ENCODE data around the gene CISD3. TPM values are rescaled to one million over a fixed set of nuclear protein-coding genes. Genes with fewer than 3 reads are reported as not detected.
"Not testable (repeated sequence)": the region's sequence is repeated elsewhere in the genome, so short reads cannot be mapped to it uniquely, and the experiment has no call there.

Gene CISD3
- polyA plus RNA-seq, 4 donors = 11.5 to 17.2 (median 13.0) TPM

DNA sequence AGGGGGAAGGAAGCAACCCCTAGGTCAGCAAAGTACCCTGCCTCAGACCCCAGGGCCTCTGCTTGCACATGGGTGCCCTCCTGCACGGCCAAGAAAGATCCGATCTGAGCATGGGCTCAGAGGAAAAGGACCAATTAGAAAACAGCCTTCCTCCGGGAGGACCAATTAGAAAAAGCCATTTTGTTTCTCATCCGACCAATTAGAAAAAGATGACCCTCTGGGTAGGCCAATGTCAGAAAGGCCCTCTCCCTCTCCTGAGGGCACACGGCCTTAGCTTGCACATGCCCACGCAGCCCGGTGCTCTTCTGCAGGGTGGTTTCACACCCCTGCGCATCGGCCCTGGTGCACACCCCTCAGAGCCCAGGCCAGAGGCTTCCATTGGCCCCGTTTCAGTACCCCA, 5.1 kb upstream of the CISD3 start:
- no peak for DNase-seq (ENCODE audit: low read depth in 4 of 4, low spot score in 3 of 4)

DNA sequence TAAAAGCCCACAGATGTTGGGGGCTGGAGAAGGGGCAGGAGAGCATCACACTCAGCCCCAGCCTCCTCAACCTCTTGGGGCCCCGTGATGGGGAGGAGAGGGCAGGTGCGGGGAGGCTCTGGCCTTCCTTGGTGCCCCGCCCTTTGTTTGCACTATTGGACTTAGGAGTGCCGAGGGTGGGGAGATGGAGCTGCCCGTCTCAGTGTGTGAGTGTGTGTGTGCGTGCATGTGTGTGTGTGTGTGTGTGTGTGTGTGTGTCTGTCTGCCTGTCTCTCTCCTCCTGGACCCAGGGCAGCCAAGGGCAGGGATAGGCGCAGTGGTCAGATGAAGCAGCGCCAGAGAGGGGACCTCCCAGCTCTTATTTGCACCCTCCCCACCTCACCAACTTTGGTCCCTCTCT, 4.0 kb upstream of the CISD3 start:
- not testable (repeated sequence) for DNase-seq (ENCODE audit: low read depth in 4 of 4, low spot score in 3 of 4)

DNA sequence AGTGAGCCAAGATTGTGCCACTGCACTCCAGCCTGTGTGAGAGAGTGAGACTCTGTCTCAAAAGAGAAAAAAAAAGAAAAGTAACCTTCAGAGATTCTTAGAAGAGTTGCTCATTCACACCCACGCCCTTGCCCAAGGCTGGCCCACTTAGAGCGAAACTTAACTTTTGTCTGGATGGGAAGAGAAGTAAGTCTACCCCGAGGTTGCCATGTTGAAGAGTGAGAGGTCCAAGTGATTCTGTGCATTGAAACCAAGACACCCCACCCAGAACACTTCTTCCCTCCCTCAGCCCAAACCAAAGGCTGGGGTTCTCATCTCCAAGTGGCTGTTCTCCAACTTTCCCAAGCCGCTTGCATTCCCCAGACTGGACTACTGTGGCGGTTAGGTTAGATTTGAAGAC, 2.4 kb upstream of the CISD3 start:
- no peak for DNase-seq (ENCODE audit: low read depth in 4 of 4, low spot score in 3 of 4)

DNA sequence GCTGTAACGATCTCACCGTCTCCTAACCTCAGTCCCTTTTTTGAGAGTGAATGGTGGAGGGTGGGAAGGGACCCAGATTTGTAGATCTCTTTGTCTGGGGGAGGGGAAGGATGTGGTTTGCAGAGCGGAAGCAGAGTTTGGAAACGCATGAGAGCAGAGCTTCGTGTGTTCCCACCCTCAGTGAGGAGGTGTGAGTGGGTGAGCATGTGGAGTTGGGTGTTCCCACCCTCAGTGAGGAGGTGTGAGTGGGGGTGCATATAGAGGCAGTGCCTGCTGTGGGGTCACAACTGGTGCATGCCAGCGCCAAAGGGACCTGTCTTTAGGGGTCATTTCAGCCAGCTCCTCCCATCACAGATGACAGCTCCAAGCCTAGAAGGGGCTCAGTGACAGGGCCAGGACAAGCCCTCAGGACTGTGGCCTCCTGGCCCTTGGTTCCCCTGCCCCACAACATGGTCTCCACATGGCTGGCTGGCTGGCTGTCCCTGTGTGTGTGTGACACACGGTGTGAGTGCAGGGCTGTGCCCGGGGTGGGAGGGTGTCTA, 1.8 kb upstream of the CISD3 start:
- DNase-seq (ENCODE audit: low read depth in 4 of 4, low spot score in 3 of 4) = no peak

DNA sequence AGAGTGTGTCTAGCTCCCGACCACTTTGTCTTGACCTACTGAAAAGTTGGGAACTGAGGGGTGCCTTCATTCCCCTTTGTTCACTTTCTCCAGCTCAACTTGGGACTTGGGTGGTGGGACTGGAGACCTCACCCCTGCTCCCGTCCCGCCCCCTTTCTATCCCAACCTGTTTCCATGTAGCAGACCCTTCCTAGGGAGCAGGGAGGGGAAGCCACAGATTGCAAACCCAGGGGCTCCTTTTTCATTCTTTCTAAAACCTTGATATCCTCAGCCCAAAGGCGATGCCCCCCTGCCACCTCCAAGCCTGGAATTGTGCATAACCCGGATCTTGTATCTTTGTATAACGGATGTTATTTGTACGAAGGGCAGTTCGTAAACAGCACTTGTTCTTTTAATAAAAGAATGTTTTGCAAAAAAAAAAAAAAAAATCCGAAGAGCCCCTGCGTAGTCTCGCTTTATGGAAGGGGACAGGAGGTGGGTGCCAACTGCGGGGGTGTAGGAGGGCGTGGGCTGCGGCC, 714 bp upstream of the CISD3 start:
- DNase-seq (ENCODE audit: low read depth in 4 of 4, low spot score in 3 of 4) = no peak

DNA sequence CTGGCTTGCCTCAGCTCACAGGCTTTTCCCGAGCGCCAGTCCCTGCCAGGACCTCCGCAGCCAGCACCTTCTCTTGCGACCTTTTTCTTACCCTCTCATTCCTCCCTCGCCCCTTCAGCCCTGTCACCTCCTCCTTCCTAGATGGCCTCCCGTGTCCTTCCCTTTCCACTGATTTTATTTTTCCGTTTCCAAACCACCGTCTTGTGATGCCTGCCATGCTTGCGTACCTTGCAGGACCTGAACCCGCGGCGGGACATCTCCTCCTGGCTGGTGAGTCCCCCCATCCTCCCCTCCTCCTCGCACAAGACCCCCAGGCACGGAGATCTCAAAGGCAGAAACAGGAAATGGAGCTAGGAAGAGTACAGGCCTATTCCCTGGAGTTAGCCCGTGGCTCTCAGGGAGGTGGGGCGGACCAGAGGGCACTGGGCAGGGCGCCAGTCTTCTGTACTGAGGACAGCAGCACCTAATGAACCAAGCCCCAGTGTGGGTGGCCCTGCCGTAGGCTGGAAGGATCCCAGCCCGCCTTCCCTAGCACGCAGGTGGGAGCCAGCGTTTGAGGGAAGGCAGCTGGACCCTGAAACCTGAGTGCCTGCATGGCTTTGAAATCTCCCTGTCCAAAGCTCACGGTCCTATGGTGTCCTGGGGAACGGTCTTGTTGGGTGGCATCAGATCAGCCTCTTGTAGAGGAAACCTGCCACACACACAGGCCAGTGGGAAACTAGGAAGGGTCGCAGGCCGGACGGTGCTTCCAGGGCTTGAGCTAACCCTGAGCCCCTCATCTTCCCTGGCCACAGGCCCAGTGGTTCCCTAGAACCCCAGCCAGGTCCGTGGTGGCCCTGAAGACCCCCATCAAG, 612 bp downstream of the CISD3 start:
- DNase-seq (ENCODE audit: low read depth in 4 of 4, low spot score in 3 of 4) = no peak

DNA sequence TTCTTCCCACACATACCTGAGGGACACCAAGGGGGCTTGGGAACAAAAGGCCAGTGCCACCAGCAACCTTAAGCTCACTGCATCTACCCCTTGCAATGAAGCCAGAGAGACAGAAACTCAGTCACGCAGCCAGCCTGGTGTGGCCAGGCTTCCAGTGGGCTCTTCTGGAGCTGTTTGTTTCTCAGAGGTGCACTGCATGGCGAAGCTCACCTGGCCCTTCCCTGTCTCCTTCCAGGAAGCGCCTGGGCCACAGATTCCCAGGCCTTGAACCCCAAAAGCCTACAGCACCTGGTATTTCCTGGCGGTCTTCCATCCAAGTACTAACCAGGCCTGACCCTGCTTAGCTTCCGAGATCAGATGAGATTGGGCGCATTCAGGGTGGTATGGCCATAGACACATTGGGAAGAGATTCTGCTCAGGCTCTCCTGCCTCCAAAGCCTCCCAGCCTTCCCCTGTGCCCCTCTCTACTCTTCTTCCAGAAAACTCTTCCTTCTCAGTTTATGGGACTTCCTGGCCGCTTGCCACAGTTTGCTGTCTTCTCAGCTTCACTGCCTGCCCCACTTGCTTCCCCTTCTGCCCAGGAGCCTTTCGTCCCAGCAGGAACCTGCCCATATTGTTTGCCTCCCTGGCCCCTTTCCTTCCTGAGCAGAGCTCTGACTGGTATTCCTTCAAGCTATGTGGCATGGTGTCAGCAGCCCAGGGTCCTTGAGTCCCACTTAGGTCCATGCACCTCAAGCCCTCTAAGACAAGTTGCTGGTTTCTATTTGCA, 1.6 kb downstream of the CISD3 start:
- no peak for DNase-seq (ENCODE audit: low read depth in 4 of 4, low spot score in 3 of 4)

DNA sequence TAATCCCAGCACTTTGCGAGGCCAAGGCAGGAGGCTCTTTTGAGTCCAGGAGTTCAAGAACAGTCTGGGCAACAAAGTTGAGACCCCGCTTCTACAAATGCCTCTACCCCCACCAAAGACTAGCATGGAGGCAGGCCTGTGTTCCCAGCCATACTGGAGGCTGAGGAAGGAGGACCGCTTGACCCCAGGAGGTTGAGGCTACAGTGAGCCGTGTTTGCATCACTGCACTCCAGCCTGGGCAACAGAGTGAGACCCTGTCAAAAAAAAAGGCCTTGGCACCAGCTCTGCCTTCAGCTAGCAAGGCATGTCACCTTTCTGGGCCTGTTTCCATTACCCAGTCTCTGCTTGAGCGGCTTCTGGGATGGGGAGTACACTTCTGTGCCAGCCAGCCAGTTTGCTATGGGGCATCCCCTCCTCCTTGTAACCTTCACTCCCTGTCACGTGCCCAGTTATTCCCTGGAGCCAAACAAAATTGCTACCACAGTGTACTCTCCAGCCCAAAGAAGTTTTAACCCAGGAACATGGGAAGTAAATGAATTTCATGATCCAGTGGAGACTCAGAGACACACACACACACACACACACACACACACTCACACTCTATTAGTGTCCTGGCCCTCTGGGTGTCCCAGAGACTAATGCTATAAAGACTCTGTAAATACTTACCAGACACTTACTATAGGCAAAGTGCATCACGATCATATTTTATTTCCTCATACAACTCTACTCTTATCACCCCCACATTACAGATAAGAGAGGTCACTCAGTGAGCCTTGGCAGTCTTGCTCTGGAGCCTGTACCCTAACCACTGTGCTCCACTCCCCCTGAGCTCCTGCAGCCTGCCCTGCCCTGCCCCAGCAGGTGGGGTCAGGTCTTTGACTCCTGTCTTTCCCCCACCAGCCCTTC, 2.5 kb downstream of the CISD3 start:
- DNase-seq (ENCODE audit: low read depth in 4 of 4, low spot score in 3 of 4) = no peak

DNA sequence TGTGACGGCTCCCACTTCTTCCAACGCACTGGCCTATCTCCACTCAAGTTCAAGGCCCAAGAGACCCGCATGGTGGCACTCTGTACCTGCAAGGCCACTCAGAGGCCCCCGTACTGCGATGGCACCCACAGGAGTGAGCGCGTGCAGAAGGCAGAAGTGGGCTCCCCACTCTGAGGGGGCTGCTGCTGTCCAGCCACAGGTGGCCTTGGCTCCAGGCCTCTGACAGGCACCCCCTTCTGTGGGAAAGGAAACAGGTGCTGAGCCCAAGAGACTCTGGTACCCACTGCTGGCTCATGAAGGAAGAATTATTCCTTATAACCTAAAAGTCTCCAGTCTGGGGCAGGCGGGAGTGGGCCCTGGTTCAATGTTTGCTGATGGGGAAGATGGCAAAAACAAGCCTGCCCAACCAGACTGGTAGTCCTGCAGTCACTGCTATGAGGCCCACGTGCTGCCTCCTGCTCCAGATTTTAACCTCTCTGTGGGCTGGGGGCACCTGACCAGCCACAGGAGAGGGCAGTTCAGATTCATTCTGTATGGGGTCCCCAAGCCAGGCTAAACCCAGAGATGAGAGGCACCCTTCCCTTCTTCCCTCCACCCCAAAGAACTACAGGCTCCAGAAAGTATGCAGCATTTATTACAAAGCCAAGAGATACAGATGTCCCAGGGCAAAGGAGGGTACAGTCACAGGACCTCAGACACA, 3.3 kb downstream of the CISD3 start:
- DNase-seq (ENCODE audit: low read depth in 4 of 4, low spot score in 3 of 4) = no peak

DNA sequence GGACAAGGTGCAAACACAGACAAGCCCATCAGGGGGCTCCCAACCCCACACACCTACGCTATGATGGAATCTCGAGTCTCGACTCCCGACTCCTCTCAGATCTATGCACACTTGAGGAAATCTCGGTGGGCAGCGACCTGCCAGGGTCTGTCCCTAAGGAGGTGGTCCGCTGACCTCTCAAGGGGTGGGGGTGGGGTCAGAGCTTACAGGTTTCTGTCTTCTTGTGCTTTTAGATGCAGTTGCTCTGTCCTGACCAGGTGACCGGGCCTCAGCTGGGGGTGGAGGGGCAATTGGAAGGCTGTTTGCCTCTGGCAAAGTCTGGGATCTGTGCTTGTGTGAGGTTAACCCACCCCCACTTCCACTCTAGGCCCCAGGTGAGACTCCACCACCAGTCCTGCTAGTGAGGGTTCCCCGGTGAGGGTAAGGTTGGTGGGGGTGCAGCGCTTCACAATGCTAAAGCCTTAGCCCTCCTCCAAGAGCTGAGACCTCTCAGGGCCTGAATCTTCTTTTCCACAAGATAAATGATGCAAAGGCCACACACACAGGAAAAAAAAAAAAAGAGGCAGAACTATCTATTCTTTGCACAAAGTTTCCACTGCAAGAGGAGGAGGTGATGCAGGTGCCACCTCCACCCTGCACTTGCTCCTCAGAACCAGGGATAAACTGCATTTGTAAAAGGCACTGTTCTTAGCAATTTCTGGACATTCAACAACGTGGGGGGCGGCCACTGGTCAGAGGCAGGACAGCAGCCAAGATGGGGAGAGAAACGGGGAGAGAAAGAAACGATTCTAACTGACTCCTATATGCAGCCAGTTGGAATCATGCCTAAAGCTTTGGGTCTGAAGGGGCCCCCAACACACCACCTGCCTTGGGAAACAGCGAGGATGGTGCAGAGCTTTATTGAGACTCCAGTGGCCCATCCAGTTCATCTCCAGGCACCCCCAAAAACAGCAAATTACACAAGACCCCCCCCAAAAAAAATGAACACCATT, 4.1 kb downstream of the CISD3 start:
- DNase-seq (ENCODE audit: low read depth in 4 of 4, low spot score in 3 of 4) = no peak

DNA sequence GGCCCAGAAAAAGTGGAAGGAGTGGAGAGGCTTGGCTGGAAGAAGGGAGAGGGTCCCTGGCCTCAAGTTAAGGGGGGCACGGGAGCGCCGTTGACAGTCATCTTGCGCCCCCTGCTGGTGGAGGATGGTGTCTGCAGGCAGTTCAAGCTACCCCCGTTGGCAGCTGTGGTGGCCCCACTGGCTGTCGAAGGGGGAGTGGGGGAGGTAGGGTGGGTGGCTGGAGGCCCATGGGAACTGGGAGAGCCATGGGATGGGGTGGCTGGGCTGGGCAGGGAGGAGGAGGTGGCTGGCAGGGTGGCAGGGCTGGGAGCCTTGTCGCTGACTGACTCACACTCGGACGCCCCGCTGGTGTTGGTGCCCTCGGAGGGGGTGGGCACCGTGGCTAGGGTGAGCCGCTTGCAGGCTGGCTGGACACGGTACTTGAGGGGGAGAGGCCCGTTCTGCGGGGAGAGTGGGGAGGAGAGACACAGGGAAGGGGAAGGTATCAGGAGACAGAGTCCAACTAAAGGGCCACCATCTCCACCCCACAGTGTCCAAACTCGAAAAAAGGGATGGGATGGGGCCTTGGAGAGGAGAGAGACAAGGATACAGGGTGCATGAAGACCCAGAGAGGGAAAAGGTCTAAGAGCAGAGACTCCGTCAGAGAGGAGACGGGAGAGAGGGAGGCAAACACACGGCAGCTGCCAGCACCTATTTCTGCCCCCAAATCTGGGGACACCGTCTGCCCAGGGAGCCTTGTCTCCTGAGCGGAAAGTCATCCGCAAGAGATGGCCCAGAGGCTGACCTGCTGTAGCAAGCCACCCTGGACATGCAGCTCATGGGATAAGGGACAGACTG, 5.2 kb downstream of the CISD3 start:
- no peak for DNase-seq (ENCODE audit: low read depth in 4 of 4, low spot score in 3 of 4)

DNA sequence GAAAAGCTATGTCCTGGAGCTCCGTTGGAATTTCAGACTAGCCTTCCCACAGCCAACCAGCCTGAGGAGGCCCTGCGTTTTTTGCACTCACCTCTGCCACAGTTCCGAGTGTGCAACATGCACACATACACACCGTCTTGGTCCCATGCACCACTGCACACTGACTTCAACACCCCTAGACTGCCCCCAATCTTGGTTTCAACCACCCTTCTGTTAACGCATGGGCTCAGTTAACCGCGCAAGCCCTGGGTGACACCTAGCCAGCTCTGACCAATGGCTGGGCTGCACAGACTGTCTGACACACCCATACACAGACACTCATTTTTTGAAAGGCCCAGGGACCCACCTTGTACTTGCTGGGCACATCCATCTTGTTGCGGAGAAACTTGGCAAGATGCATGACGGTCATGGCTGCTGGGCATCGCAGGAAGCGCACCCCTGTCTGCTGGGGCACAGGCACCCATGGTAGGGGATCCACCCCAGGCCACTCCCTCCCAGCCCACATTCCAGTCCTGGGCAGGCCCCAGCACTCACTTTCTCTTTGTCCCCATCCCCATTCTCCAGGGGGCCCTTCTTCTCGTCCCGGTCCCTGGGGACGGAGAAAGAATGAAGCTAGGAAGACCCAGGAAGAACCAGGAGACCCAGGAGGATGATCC, 8.0 kb downstream of the CISD3 start:
- no peak for DNase-seq (ENCODE audit: low read depth in 4 of 4, low spot score in 3 of 4)

DNA sequence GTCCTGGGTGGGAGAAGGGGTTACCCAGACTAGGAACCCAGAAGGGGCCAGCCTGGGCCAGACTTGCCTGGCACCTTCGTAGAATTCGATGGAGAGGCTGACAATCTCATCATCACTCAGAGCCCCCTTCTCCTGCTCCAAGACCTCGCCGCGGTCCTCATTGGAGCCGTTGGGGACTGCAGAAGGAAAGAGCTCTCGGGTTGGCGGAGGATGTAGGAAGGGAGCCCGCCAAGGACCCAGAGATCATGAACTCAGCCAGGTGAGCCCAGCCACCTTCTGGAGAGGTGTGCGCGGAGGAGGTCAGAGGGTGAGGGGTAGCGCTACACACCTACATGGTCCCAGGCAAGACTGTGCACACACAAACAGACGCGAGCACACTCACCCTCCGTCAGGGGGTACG, 8.5 kb downstream of the CISD3 start:
- DNase-seq (ENCODE audit: low read depth in 4 of 4, low spot score in 3 of 4) = no peak

DNA sequence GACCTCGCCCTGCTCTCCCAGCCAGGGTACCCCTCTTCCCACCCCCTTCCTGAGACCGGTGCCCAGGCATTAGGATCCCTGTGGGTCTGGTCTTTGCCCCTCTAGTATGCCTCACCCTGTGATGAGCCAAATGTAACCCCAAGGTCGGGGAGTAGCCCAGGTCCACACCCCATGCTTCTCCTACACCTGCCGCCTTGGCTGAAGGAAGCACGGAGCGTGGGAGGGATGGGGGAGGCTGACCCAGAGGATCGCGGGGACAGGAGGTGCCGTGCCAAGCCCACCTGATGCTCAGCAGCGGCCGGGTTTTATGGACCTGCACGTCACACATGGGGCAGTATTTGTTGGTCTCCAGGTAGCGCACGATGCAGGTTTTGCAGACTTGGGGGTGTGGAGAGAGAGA, 9.2 kb downstream of the CISD3 start:
- no peak for DNase-seq (ENCODE audit: low read depth in 4 of 4, low spot score in 3 of 4)

DNA sequence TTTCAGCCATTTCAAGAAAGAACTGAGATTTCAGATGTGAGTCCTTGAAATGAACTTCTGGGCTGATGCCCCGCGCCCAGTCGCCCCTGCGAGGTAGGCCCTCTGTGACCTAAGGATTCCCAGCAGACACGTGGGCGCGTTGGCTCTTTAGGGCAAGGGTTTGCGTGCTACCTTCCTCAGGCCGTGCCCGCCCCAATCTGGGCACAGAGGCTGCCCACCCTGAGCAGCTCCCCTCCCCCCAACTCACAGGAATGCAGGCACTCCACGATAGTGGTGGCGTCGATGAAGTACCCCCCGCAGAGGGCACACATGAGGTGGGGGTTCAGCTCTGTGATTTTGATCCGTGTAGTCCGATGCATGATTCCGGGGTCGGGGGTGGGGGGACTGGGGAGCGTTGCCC, 9.9 kb downstream of the CISD3 start:
- no peak for DNase-seq (ENCODE audit: low read depth in 4 of 4, low spot score in 3 of 4)

DNA sequence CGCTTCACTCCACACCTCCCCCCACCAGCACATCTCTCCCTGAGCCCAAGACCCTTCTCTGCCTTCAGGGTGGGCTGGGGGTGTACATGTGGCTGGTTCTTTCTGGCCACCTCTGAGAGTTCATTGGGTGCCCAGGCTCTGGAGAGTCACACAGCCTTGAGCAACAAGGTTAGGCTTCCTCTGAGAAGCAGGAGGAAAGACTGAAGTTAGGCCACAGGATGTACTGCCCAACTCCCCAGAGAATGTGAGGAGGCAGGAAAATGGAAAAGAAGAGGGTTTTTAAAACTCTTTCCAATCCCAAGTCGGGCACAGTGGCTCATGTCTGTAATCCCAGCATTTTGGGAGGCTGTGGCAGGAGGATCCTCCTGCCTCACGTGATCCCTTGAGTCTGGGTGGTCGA, 10.7 kb downstream of the CISD3 start:
- no peak for DNase-seq (ENCODE audit: low read depth in 4 of 4, low spot score in 3 of 4)

DNA sequence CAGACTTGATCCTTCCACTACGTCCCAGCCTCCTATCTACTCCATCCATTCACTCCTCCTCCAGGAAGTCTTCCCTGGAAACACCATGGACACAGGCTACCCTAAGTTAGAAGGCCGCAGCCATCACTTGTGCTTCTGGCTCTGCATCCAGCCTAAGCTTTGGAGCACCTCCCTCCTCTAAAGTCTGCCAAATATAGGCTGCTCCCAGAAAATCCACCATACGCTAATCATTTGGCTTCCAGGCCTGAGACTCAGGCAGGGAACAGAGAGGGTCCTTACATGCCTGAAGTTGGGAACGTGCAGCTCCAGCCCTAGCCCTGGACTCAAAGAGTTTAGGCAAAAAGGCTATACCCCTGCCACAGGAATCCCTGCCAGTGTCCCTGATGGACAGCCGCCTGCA, 11.3 kb downstream of the CISD3 start:
- DNase-seq (ENCODE audit: low read depth in 4 of 4, low spot score in 3 of 4) = no peak

All from right renal pelvis (tissue), 4 donors.